AG04449 (cell line): ENCODE measurements around the gene MRO.

ENCODE experiments used
- CTCF ChIA-PET: fragments of 350-600 bp; formaldehyde crosslinking; extraction: SDS; loops from one replicate; lab custom pipeline; 2021; ENCODE audit warnings: antibody characterized with exemption; lab: Yijun Ruan, JAX
- POLR2A ChIA-PET: fragments of 400-600, 350-600 bp; formaldehyde crosslinking; extraction: SDS; loops from one replicate; lab custom pipeline; 2020; ENCODE audit warnings: antibody characterized with exemption, inconsistent platforms; lab: Yijun Ruan, JAX
- DNase-seq: peaks from one replicate; pipeline ENCODE4 v3.0.0-alpha.2; 2010; ENCODE audit warnings: low read depth, low spot score
- H3K4me3 ChIP-seq: 2 replicates; pipeline ENCODE4 v1.5.1; 2011; ENCODE audit warnings: low read depth, mild to moderate bottlenecking, control low read depth, low read length
- TF ChIP-seq, protein P1 (sequence below): IDR thresholded peaks from one replicate; pipeline ENCODE4 v1.5.1; 2011; ENCODE audit warnings: mild to moderate bottlenecking, moderate library complexity, low read length, control low read depth, inconsistent platforms; ENCODE audit not compliant: insufficient read depth; ENCODE audit errors: missing control alignments

The MRO gene

DNA sequence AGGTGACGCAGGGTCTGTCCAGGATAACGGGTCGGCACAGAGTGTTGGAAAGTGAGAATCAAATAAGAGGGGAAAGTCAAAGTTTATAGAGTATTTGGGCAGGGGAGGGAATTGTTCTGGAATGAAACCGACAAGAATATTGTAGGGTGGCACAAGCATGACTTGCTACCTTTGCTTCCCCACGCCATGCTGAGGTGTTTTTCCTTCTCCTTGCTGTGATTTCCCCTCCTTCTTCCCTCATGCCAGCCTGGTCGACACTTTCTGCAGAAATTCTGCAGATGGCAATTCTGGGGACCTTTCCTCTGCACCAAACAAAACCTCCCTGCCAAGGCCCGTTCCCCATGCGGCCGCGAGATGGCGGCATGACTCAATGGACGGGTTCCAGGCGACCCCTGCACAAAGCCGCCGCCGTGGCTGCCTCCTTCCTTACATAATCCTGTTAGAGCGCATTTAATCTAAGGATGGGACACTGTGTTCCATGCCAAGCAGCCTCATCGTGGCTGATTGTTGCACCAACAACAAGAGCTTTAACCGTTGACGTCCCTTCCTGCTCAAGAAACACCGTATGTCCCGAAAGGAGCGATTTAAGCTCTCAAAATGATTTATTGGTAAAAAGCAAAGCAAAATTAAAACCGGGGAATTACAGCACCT is at the start of gene MRO:
TSS of gene MRO (minus strand) at position 289 of the 651 bp plus-strand sequence. CDS start 10,616 bp downstream, outside the sequence.
- peak within 1 kb of the TSS; percentile 52 for H3K4me3 ChIP-seq
- TF ChIP-seq, protein P1, sequence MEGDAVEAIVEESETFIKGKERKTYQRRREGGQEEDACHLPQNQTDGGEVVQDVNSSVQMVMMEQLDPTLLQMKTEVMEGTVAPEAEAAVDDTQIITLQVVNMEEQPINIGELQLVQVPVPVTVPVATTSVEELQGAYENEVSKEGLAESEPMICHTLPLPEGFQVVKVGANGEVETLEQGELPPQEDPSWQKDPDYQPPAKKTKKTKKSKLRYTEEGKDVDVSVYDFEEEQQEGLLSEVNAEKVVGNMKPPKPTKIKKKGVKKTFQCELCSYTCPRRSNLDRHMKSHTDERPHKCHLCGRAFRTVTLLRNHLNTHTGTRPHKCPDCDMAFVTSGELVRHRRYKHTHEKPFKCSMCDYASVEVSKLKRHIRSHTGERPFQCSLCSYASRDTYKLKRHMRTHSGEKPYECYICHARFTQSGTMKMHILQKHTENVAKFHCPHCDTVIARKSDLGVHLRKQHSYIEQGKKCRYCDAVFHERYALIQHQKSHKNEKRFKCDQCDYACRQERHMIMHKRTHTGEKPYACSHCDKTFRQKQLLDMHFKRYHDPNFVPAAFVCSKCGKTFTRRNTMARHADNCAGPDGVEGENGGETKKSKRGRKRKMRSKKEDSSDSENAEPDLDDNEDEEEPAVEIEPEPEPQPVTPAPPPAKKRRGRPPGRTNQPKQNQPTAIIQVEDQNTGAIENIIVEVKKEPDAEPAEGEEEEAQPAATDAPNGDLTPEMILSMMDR = peak; percentile 96
- DNase-seq = peak; percentile 5
- CTCF ChIA-PET = interaction anchor here (0.6 to 6.1 kb wide), 39 partner anchors 9 to 373 kb away, joined by 3 to 43 read pairs (median 4); no protein-coding TSS in a partner anchor
- POLR2A ChIA-PET = interaction anchor here (0.7 kb wide), 1 partner anchor 61 kb away, joined by 3 read pairs; no protein-coding TSS in a partner anchor

DNA sequence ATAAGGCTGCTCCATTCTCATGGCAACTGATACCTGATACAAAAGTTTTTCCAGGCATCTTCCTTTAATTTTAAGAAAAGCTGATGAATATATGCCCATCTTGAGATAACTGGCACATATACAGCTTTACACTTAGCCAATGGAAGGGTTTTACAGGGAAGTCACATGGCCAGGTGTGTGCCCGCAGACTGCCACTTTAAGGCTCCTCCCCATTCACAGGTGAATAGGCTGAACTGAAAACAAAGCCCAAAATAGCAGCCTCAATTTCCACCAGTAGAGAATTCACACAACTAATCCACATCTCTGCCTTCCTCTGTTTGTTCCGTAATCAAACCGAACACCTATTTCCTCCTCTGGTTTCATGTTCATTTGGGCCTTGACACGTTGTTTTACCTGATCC is 49.3 kb upstream of the MRO start:
- no peak overlapping the region for H3K4me3 ChIP-seq
- TF ChIP-seq, protein P1 = no peak
- ChIA-PET POLR2A (interaction anchor here (0.7 to 0.9 kb wide), 2 partner anchors 10 to 22 kb away, joined by 3 to 5 read pairs; partner anchors contain the start of gene ME2), CTCF (no interaction called here)
- DNase-seq = no peak

DNA sequence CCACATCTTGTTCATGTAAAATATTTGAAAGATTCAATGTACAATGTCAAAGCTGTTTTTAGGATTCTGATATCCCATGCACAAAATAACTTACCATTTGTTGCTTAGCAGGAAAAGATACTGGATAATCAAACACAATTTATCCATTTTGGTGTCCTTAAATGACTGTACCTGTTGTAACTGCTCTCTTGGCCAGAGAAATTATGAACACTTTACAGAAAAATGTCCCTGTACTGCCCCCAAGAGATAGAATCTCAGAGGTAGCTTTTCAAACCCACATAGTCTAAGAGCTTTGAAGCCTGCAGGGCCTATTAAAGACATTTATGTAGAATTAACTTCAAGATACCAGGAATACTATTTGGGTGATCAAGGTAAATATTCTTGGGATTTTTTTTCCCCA is 46.9 kb upstream of the MRO start:
- no peak overlapping the region for H3K4me3 ChIP-seq
- TF ChIP-seq, protein P1 = no peak
- DNase-seq = no peak
- ChIA-PET POLR2A (interaction anchor here (1.1 kb wide), 1 partner anchor 49 kb away, joined by 5 read pairs; no protein-coding TSS in a partner anchor), CTCF (interaction anchor here (0.9 to 1.5 kb wide), 4 partner anchors 22 to 48 kb away, joined by 3 to 10 read pairs (median 4); no protein-coding TSS in a partner anchor)

DNA sequence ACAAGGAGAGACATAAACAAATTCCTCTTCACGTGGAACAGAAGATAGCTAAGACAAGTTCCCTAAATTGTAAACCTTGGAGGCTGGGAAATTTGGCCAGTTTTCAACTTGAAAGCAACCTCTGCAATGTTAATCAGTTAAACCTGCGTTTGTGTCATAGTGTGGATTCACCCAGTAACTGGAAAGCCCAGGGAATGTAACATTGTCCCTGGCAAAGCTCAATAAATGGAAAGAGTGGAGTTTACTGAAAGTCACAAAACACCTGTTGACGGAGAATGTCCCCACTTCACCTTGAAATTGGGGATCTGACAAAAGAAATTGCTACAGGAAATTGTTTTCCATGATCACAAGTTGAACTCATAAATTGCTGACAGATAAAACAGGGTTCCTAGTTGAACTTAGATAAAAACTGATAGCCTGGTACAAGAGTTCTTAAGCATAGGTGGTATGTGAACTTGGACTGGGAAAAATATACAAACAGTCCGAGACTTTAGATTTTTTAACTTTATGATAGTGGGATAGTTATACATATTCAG is 44.1 kb upstream of the MRO start:
- no peak overlapping the region for H3K4me3 ChIP-seq
- CTCF ChIA-PET = interaction anchor here (1.0 to 2.0 kb wide), 2 partner anchors 17 to 43 kb away, joined by 4 to 6 read pairs; partner anchors contain the start of gene MRO
- TF ChIP-seq, protein P1 = no peak
- DNase-seq = no peak
- POLR2A ChIA-PET = no interaction called here

DNA sequence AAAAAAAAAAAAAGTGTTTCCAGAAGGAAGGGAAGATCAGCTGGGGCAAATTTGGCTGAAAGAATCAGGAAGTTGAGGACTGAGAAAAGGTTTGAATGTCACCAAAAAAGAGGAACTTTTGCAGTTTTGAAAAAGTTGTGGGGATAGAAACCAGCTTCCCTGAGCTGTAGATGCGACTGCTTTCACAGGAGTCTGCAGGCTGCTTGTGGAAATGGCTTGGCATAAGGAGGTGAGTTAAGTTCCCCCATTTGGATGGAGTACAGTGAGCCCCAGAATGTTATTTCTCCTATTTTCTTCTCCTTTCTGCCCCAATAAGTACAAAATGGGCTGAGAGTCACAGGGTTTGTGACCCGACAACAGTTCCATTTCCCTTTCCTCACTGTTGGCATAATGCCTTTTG is 42.6 kb upstream of the MRO start:
- DNase-seq = no peak
- CTCF ChIA-PET = no interaction called here
- POLR2A ChIA-PET = no interaction called here
- no peak overlapping the region for H3K4me3 ChIP-seq
- TF ChIP-seq, protein P1 = no peak

DNA sequence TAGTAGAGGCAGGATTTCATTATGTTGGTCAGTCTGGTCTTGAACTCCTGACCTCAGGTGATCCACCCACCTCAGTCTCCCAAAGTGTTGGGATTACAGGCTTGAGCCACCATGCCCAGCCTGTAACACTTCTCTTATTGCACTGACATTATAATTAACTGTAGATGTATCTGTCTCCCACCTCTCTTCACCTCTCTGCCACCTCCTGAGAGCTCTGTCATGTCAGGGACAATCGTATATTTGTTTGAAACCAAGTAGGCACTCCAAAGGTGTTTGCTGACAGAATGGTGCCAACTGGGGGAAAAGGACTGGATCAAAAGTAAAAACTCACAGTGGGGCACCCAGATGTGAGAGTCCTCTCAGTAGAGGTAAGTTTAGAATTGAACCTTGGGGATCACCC is 41.8 kb upstream of the MRO start:
- TF ChIP-seq, protein P1 = no peak
- no peak for DNase-seq
- no peak overlapping the region for H3K4me3 ChIP-seq
- ChIA-PET POLR2A (no interaction called here), CTCF (interaction anchor here (1.1 kb wide), 1 partner anchor 9 kb away, joined by 4 read pairs; no protein-coding TSS in a partner anchor)
